HUES6 (cell line): ENCODE data around the gene CSF1.

Experiments used
- H3K27ac ChIP-seq: 2 replicates; pipeline ENCODE4 v1.7.0; 2013; ENCODE audit warnings: low read depth, mild to moderate bottlenecking, low read length, inconsistent platforms
- H3K27me3 ChIP-seq: 2 replicates; pipeline ENCODE4 v1.6.1; 2013; ENCODE audit warnings: low read length; ENCODE audit not compliant: control insufficient read depth, insufficient read depth
- H3K36me3 ChIP-seq: 2 replicates; pipeline ENCODE4 v1.6.1; 2013; ENCODE audit warnings: low read length; ENCODE audit not compliant: control insufficient read depth, insufficient read depth
- H3K4me1 ChIP-seq: 2 replicates; pipeline ENCODE4 v1.6.1; 2013; ENCODE audit warnings: low read length; ENCODE audit not compliant: control insufficient read depth, insufficient read depth
- H3K4me3 ChIP-seq: 2 replicates; pipeline ENCODE4 v1.5.1; 2013; ENCODE audit warnings: low read depth, low read length
- H3K9ac ChIP-seq: one replicate; pipeline ENCODE4 v1.6.1; 2013; ENCODE audit warnings: mild to moderate bottlenecking, low read length
- H3K9me3 ChIP-seq: 2 replicates; pipeline ENCODE4 v1.6.1; 2013; ENCODE audit warnings: low read depth, low read length; ENCODE audit not compliant: control insufficient read depth, insufficient read depth

CSF1 gene

GRCh38 chr1:109931911-109932636 is 21.4 kb downstream of the CSF1 start:
- Histone ChIP-seq H3K27me3 (no peaks in the 10 kb centered on the region), H3K27ac (no peak overlapping the region), H3K4me1 (peaks cover 19% of the 10 kb centered on the region), H3K9me3 (no peaks in the 10 kb centered on the region), H3K36me3 (peaks cover 3% of the 10 kb centered on the region; the same call in 1 of the 2 replicates), H3K4me3 (no peak overlapping the region), H3K9ac (no peak overlapping the region)

GRCh38 chr1:109932679-109933078 is 22.0 kb downstream of the CSF1 start:
- H3K4me1 ChIP-seq = peaks cover 19% of the 10 kb centered on the region
- H3K9me3 ChIP-seq = peaks cover 3% of the 10 kb centered on the region
- H3K36me3 ChIP-seq = peaks cover 3% of the 10 kb centered on the region; the same call in 1 of the 2 replicates
- no peak overlapping the region for H3K4me3 ChIP-seq
- no peak overlapping the region for H3K9ac ChIP-seq
- no peak overlapping the region for H3K27ac ChIP-seq
- no peaks in the 10 kb centered on the region for H3K27me3 ChIP-seq

GRCh38 chr1:109933856-109934711 is 23.4 kb downstream of the CSF1 start:
- Histone ChIP-seq H3K27ac (no peak overlapping the region), H3K4me1 (peaks cover 19% of the 10 kb centered on the region), H3K9ac (no peak overlapping the region), H3K27me3 (no peaks in the 10 kb centered on the region), H3K9me3 (peaks cover 12% of the 10 kb centered on the region), H3K36me3 (peaks cover 3% of the 10 kb centered on the region; the same call in 1 of the 2 replicates), H3K4me3 (no peak overlapping the region)

GRCh38 chr1:109935451-109935900 is 24.8 kb downstream of the CSF1 start:
- Histone ChIP-seq H3K9me3 (peaks cover 13% of the 10 kb centered on the region), H3K27ac (no peak overlapping the region), H3K27me3 (no peaks in the 10 kb centered on the region), H3K4me1 (peaks cover 13% of the 10 kb centered on the region), H3K4me3 (no peak overlapping the region), H3K9ac (no peak overlapping the region), H3K36me3 (no peaks in the 10 kb centered on the region)

GRCh38 chr1:109937738-109938137 is 27.1 kb downstream of the CSF1 start:
- Histone ChIP-seq H3K4me3 (no peak overlapping the region), H3K27ac (no peak overlapping the region), H3K9me3 (peaks cover 15% of the 10 kb centered on the region), H3K4me1 (no peaks in the 10 kb centered on the region), H3K9ac (no peak overlapping the region), H3K27me3 (no peaks in the 10 kb centered on the region), H3K36me3 (no peaks in the 10 kb centered on the region)

- Histone ChIP-seq H3K27ac (no peak overlapping the region), H3K9me3 (peaks cover 15% of the 10 kb centered on the region), H3K9ac (no peak overlapping the region), H3K36me3 (no peaks in the 10 kb centered on the region), H3K27me3 (no peaks in the 10 kb centered on the region), H3K4me1 (no peaks in the 10 kb centered on the region), H3K4me3 (no peak overlapping the region)
Observed at GRCh38 chr1:109938556-109938955, 27.9 kb downstream of the CSF1 start.

- H3K36me3 ChIP-seq = no peaks in the 10 kb centered on the region
- no peaks in the 10 kb centered on the region for H3K27me3 ChIP-seq
- peaks cover 15% of the 10 kb centered on the region for H3K9me3 ChIP-seq
- peaks cover under 1% of the 10 kb centered on the region; the same call in 1 of the 2 replicates for H3K4me1 ChIP-seq
- H3K27ac ChIP-seq = no peak overlapping the region
- no peak overlapping the region for H3K9ac ChIP-seq
- no peak overlapping the region for H3K4me3 ChIP-seq
Observed at GRCh38 chr1:109942434-109942833, 31.8 kb downstream of the CSF1 start.

- H3K4me1 ChIP-seq = peaks cover 7% of the 10 kb centered on the region; the same call in 1 of the 2 replicates
- H3K9ac ChIP-seq = no peak overlapping the region
- peaks cover 3% of the 10 kb centered on the region; the same call in 1 of the 2 replicates for H3K9me3 ChIP-seq
- H3K36me3 ChIP-seq = no peaks in the 10 kb centered on the region
- H3K27me3 ChIP-seq = no peaks in the 10 kb centered on the region
- no peak overlapping the region for H3K4me3 ChIP-seq
- no peak overlapping the region for H3K27ac ChIP-seq
Observed at GRCh38 chr1:109944541-109944940, 33.9 kb downstream of the CSF1 start.

GRCh38 chr1:109946511-109946910 is 35.9 kb downstream of the CSF1 start:
- Histone ChIP-seq H3K4me3 (no peak overlapping the region), H3K36me3 (no peaks in the 10 kb centered on the region), H3K27me3 (no peaks in the 10 kb centered on the region), H3K4me1 (peaks cover 7% of the 10 kb centered on the region; the same call in 1 of the 2 replicates), H3K9me3 (no peaks in the 10 kb centered on the region), H3K9ac (no peak overlapping the region), H3K27ac (no peak overlapping the region)

- Histone ChIP-seq H3K9me3 (no peaks in the 10 kb centered on the region), H3K9ac (no peak overlapping the region), H3K27ac (no peak overlapping the region), H3K4me3 (no peak overlapping the region), H3K27me3 (no peaks in the 10 kb centered on the region), H3K4me1 (peaks cover 7% of the 10 kb centered on the region; the same call in 1 of the 2 replicates), H3K36me3 (no peaks in the 10 kb centered on the region)
Observed at GRCh38 chr1:109947582-109948284, 37.1 kb downstream of the CSF1 start.
